ENCODE data around the gene FAM174B.

DNA sequence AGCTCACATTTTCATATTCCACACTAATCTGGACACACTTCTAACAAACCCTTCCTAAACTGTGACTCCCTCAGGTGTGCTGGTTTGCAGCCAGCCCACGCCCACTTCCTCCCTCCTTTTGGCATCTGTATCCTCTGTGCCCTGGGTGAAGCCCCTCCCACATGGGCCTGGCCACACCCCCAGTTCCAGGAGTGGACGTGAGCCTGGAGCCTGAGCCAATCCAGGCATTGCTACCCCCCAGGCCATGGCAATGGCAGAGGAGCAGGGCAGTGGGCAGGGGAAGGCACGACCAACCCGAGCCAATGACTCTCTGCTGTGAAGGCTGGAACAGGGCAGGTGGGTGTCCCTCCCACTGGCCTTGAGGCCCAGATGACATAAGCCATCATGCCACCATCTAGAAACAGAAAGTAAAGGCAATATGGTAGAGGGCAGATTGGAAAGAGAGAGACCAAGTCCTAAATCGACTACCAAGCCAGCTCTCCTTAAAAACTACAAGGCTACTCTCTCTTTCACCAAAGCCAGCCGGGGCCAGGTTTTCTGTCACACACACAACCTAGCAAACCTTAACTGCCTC, 18.6 kb downstream of the FAM174B start:
- TF ChIP-seq, protein P1, sequence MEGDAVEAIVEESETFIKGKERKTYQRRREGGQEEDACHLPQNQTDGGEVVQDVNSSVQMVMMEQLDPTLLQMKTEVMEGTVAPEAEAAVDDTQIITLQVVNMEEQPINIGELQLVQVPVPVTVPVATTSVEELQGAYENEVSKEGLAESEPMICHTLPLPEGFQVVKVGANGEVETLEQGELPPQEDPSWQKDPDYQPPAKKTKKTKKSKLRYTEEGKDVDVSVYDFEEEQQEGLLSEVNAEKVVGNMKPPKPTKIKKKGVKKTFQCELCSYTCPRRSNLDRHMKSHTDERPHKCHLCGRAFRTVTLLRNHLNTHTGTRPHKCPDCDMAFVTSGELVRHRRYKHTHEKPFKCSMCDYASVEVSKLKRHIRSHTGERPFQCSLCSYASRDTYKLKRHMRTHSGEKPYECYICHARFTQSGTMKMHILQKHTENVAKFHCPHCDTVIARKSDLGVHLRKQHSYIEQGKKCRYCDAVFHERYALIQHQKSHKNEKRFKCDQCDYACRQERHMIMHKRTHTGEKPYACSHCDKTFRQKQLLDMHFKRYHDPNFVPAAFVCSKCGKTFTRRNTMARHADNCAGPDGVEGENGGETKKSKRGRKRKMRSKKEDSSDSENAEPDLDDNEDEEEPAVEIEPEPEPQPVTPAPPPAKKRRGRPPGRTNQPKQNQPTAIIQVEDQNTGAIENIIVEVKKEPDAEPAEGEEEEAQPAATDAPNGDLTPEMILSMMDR (IDR thresholded peaks at IDR 0.05): no peak
- TF ChIP-seq EZH2 (IDR thresholded peaks at IDR 0.05; ENCODE audit: borderline replicate concordance, insufficient read depth, low read depth, low read length, poor library complexity, severe bottlenecking): no peak
